Epidermal melanocyte (primary cell): ENCODE data around the gene EPS8L1.
A peak's percentile ranks its signal among the peaks of the same experiment; 100 is the strongest.

Experiments
- DNase-seq: peaks from one replicate; pipeline ENCODE4 v3.0.0; 2011; ENCODE audit warnings: low spot score; ENCODE audit not compliant: insufficient read length

The EPS8L1 gene

DNA sequence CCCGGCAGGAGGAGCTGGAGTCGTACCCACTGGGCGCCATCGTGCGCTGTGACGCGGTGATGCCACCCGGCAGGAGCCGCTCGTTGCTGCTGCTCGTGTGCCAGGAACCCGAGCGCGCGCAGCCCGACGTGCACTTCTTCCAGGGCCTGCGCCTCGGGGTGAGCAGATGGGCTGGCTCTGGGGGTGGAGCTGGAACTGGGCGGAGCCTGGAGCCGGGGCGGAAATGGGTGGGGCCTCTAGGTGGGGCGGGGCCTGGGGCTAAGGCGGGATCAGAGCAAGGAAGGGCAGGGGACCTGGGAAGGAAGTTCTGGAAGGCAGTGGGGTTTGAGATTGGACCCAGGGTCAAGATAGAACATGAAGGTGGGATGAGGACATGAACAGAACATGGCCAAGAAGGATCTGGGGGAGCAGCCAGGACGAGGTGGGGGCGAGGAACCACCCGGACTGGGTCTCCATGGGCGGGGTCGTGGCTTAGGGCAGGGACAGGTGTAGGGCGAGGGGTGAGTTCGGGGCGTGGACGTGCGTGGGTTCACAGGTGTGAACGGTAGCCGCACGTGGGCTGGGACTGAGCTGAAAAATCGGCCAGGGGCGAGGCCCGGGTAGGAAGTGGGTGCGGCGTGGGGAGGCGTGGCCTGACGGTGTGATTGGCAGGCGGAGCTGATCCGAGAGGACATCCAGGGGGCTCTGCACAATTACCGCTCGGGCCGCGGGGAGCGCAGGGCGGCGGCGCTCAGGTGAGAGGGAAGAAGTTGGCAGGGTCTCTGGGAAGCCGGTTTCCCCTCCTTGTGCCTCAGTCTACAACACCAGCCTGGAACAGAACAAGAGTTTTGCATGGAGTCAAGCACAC, 4.7 kb downstream of the EPS8L1 start:
- peak; percentile 66 for DNase-seq

DNA sequence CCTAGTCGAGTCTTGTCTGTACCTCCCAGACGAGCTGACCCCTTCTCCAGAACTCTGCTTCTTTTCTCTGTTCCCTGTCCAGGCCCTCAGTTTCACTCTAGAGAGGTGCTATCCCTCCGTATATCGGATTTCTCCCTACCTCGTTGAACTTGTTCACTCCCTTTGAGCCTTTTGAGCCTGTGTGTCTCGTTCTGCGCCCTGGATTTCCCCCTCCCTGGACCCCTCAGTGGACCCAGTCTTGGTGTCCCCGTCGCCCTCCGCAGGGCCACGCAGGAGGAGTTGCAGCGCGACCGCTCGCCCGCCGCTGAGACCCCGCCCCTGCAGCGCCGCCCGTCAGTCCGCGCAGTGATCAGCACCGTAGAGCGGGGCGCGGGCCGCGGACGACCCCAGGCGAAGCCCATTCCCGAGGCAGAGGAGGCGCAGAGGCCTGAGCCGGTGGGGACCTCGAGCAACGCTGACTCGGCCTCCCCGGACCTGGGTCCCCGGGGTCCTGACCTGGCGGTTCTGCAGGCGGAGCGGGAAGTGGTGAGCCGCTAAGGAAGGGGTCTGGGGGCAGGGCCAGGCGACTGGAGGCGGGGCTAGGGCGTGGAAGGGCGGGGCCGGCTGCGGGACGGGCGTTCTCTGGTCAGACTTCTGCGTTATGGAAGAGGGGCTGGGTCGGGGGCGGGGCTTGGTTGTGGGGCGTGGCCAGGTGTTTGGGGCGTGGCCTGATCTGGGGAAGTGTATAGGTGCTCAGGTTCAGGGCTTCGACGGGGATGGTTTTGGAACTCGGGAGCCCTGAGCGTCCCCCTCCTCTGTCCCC, 5.5 kb downstream of the EPS8L1 start:
- peak; percentile 88 for DNase-seq

DNA sequence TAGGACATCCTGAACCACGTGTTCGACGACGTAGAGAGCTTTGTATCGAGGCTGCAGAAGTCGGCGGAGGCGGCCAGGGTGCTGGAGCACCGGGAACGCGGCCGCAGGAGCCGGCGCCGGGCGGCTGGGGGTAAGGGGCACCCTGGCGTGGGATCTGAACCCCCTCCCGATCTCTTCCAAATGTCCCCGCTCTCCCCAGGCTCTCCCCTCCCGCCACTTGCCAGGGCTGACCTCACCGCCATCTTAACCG, 6.0 kb downstream of the EPS8L1 start:
- no peak for DNase-seq

DNA sequence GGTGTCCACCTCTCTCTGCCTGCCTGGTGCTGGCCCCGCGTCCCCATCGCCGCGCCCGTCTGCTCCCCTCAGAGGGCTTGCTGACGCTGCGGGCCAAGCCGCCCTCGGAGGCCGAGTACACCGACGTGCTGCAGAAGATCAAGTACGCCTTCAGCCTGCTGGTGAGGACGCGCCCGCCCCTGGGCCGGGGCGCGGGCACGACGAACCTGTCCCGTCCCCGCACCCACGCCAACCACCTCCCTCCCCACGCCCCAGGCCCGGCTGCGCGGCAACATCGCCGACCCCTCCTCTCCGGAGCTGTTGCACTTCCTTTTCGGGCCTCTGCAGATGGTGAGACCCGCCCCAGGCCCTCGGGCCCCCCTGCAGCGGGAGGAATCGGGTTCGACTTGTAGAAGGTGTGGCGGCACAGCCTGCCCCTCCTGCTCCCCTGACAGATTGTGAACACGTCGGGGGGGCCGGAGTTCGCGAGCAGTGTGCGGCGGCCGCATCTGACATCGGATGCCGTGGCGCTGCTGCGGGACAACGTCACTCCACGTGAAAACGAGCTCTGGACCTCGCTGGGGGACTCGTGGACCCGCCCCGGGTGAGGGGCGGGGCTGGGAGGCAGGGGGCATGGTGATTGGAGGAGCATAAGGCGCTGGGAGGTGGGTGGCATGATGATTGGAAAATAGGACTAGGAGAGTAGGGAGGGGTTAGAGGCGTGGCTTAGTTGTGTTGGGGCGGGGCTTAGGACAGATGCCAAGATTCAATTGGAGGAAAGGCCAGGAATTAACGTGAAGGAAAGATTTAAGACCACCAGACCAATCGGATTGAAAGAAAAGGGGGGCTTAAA, 6.6 kb downstream of the EPS8L1 start:
- DNase-seq, result peak; percentile 59

DNA sequence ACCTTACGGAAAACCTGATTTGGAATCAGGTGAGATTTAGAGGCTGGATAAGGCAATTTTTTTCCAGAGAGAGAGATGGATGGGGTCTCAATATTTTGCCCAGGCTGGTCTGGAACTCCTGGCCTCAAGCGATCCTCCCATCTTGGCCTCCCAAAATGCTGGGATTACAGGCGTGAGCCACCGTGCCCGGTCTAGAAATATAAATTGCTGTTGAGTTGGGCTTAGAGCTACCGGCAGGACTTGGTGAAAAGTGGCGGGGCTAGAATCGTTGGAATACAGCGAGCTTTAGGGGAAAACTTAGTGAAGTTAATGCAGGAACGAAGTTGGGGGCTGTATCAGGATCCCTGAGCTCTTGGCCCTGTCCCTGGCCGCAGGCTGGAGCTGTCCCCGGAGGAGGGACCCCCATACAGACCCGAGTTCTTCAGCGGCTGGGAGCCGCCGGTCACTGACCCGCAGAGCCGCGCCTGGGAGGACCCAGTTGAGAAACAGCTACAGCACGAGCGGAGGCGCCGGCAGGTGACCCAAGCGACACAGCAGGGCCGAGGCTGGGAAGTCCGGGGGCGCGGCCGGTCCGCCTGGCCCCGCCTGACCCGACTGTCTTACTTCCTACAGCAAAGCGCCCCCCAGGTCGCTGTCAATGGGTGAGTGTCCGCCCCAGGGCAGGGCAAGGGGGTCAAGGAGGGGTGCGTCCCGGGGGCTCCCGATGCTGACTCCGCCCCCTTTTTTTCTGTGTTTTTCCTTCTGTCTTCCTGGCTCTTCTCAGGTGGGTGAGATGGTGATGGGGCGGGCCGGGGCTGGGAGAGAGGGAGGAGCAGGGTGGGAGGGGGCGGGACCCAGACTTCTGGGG, 7.6 kb downstream of the EPS8L1 start:
- DNase-seq, result no peak

DNA sequence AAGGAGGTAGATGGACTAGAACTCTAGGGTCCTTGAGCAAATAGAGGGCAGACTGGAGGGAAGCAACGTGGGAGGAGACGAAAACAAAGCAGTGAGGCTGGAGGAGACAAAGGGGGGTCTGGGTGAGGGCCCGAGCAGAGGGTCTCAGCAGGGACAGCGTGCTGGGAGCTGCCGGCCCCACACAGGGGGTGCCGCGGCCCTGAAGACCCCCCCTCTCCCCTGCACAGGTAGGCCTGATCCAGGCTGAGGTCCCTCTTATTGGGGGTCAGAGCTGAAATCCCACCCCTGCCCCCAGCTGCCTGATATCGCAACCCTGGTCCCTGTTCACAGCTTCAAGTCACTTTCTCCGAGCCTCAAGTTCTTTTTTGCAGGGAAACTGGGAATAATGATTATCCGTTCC, 8.7 kb downstream of the EPS8L1 start:
- no peak for DNase-seq

DNA sequence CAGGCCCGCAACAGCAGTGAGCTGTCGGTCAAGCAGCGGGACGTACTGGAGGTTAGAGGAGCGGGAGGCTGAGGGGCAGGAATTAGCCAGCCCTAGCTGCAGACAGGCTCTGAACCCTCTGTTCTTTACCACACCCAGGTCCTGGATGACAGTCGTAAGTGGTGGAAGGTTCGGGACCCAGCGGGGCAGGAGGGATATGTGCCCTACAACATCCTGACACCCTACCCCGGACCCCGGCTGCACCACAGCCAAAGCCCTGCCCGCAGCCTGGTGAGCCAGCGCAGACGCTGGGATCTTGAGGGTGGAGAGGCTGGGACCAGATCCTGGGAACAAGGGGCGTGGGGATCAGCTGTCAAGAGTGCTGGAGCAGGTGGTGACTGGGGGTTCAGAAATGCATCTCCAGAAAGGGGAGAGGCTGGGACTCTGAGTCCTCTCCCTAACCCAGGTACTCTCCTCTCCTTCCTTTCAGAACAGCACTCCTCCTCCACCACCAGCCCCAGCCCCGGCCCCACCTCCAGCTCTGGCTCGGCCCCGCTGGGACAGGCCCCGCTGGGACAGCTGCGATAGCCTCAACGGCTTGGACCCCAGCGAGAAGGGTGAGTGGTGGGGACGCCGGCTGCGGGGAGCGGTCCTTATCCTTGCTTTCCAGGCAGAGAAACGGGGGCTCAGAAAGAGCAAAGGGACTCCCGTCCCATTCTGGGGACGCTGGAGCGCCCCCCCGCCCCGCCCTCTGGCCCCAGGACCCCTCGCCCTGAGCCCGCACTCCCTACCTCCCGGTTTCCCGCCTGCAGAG, 10.4 kb downstream of the EPS8L1 start:
- no peak for DNase-seq

DNA sequence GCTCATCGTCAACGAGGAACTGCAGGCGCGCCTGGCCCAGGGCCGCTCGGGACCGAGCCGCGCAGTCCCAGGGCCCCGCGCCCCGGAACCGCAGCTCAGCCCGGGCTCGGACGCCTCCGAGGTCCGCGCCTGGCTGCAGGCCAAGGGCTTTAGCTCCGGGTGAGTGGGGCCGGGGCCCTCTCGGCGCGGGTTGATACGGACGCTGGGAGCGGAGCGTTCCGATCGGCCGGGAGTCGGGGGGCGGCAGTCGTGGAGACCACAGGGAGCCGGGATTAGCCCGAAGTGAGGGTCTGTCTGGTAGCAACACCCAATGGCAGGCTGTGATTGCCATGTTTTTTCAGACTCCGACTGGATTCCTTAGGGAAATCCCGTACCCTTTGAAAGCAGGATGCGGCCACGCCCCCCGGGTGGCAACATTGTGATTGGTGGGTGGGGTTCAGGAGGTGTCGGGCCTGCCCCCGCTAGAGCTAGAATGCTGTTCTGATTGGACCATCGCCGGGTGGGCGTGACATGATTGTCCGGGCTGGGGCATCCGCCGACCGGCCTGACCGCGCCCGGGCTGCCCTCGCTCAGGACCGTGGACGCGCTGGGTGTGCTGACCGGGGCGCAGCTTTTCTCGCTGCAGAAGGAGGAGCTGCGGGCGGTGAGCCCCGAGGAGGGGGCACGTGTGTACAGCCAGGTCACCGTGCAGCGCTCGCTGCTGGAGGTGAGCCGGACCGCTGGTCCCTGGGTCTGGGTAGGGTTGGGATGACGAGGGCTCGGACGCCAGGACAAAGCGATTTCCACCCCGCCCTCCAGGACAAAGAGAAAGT, 11.3 kb downstream of the EPS8L1 start:
- peak; percentile 100 for DNase-seq

DNA sequence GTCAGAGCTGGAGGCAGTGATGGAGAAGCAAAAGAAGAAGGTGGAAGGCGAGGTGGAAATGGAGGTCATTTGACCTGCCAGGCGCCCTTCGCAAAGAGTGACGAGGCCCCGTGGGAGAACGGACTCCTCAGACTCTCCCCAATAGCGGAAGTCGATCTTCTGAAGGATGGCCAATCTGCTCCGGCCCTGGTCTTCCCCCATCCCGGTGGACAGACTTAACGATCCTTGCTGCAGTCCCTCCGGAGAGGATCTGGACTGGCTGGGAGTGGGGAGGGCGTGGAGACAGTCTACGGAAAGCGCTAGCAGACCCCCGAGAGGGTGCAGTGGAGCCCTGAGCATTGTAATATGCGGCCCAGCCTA, 11.9 kb downstream of the EPS8L1 start:
- DNase-seq, result peak; percentile 71

DNA sequence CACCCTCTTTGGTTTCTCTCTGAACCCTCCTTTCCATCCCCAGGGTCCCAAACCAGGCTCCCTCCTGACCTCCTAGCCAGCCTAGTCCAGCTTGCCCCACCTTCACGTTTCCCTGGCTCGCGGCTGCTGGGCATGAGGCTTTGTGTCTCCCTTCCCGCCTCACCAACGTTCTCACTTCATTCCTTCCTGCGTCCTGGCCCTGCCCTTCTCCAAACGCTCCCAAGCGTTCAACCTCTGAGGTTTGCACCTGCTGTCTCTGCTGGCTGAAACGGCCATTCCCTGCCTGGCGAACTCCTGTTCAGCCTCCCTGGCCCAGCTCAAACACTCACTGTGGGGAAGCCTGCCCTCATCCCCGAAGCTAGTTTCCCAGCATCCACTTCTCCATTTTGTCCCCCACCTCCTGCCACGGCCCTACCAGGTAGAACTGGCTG, 12.4 kb downstream of the EPS8L1 start:
- DNase-seq, result no peak

DNA sequence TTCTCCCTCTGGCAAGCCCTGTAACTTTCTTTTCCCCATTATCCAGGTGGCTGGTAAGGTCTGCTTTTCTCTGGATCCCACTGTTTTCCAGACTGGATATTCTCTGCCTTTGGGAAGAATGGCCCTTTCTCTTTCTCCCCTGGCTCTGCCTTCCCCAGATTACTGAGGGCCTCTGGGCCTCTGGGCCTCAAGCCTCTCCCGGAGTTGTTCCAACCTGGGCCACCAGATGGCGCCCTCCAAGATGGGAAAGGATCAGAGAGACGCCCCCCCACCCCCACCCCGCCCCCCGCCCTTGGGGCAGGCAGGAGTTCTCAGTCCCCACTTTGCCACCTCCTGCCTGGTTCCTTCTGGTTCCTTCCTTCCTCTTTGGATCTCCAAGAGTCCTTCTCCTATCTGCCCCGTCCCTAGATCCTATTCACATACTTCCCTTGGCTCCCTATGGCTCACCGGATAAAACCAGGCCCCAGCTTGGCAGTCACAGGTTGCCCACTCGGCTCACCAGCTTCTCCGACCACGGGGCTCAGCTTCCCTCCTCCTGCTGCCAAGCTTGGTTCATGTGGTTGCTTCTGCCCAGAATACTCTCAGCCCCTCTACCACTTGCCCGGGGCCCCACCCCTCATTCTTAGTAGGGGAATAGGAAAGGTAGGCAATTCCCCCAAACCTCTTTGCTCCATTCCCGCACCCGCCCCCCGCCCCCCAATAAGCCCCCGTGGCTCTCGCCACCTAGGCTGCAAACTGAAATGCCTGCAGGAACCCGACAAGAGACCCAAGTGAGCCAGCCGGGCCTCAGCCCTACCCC, 13.1 kb downstream of the EPS8L1 start:
- peak; percentile 92 for DNase-seq

DNA sequence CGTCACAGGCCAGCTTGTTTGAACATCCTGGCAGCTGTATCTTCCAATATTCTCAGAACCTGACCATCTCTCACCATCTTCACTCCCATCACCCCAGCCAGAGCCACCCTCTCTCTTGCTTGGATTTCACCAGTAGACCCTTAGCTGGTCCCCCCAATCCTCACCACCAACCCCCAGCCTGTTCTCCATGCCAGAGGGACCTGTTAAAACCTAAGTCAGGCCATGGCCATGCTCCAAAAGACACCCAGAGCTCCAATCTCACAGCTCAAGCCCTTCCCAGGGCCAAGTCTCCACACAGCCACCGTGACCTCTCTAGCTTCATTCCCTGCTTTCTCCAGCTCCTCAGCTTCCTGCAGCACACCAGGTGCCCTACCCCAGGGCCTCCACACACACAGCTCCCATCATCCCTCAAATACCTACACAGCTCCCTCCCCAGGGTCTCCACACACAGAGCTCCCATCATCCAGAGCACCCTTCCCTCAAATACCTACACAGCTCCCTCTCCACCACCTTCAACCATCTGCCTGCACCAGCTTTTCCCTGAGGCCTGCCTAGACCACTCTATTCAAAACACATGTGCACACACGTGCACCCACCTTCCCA, 13.8 kb downstream of the EPS8L1 start:
- no peak for DNase-seq

DNA sequence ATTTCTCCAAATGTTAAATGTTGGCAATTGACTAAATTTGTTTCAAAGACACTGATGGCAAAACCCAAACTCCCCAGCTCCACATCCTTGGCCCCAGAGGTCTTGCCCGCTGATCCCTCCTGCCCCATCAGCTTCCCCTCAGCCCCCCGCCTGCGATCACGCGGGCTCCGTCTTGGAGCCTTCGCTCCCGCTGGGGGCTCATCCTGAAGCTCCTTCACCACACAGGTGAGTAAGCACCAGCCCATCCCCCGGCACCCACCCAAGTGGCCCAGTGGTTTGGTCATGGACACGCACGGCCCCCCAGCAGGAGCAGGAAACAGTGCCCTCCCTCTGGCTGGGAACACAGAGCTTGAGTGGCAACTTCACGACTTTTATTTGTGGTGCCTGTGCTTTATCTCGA, 14.9 kb downstream of the EPS8L1 start:
- no peak for DNase-seq

DNA sequence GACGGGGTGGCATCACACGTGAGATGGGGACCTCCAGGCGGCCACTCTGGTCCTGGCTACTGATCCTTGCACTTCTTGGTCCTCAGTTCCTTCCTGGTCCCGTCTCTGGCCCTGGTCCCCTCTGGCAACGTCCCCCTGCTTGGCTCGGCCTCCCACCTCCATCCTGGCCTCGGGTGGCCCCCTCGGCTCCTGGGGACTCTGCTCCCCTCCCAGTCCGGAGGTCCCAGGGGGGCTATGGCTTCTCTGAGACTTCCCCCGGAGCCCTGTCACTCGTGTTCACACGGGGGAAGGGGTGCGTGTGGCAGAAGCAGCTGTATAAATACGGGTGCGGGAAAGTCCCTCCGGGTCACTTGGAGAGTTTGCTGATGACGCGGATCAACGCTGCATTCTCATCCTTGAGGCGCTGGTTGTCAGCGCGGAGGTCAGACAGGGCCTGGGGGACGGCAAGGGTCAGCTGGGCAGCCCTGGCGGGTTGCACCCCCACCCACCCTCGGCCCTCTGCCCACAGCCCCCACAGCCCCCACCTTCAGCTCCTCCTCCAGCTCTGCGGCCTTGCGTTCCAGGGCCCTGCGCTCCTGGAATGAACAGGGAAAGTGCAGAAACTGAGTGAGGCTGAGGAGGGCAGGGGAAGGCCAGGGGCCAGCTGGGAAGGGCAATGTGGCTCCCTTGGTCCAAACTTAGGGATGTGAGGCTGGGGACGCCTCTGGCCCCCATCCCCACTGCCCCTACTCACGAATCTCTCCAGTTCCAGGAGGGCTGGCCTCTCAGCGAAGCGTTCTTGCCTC, 15.6 kb downstream of the EPS8L1 start:
- DNase-seq, result no peak

DNA sequence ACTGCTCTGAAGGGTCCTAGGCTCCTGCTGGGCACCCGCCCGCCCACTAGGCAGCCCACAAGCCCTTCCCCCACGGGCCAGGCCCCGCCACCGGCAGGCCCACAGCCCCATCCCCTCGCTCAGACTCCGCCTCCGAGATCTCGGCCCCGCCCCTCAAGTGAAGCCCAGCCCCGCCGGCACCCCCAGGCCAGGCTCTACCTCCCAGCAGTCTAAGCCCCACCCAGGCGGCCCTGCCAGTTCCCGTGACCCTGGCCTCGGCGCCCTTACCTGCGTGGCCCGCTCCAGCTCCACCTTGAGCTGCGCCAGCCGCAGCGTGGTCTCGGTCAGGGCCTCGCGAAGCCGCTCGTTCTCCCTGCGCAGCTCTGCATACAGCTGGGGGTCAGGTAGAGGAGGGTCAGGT, 16.3 kb downstream of the EPS8L1 start:
- no peak for DNase-seq

DNA sequence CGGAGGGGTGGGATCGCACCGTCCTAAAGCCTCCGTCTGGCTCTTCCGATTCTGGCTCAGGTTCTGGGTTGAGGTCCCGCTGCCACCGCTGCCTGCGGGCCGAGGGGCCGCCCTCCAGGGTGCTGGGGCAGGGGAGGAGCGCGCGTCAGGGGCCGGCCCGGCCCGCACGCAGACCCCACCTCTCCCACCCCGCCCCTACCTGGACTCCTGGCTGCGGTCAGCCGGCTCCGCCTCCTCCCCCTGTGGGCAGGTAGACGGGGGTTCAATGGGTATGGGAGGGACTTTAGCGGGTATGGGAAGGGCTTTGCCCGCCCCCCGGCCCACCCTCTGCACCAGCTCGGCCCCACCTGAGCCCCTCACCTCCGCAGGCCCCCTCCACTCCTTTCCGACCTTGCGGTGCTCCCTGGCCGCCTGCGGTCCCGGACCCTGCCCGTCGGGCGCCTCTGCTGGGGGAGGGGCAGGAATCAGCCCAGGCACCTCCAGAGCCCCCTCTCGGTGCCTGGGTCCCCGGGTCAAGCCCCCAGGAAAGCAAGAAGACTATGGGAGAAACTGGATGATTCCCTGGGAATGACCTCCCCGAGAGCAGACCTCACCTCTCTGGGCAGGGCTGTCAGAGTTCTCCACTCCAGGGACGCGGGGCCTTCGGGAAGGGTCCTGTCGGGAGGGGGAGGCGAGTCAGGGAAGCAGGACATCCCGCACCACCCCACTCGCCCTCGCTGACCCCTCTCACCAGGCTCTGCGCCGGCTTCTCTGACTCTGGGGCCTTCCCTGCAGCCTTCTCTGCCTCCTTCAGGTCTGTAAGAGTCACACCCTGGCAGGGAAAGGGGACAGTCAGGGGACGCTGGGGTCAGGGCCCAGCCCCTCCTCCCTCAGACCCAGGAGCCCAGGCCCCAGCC, 17.0 kb downstream of the EPS8L1 start:
- no peak for DNase-seq
